Activated naive CD4-positive, alpha-beta T cell treated with anti-CD3 and anti-CD28 coated beads for 36 hours (primary cell): Measurements from ENCODE around the gene MND1. TPM values are rescaled to one million over a fixed set of nuclear protein-coding genes. Genes with fewer than 3 reads are reported as not detected.

ENCODE experiments used
- CTCF ChIA-PET: fragments of 350-600 bp; sonication (Branson Sonifier 250); formaldehyde crosslinking; loops from one replicate; lab custom pipeline; 2021; ENCODE audit warnings: antibody characterized with exemption; lab: Charles Lee
- DNase-seq: peaks from one replicate; pipeline ENCODE4 v3.0.0-alpha.2; 2020
- H3K27ac Mint-ChIP-seq: one replicate; pipeline ENCODE4 v1.8.0; 2021; ENCODE audit warnings: mild to moderate bottlenecking, mixed read lengths
- H3K27me3 Mint-ChIP-seq: one replicate; pipeline ENCODE4 v1.8.0; 2021; ENCODE audit warnings: low read depth, mixed read lengths
- H3K36me3 Mint-ChIP-seq: one replicate; pipeline ENCODE4 v1.8.0; 2021; ENCODE audit warnings: low read depth, mixed read lengths
- H3K4me1 Mint-ChIP-seq: one replicate; pipeline ENCODE4 v1.8.0; 2021; ENCODE audit warnings: low read depth, mixed read lengths
- H3K4me3 Mint-ChIP-seq: one replicate; pipeline ENCODE4 v1.8.0; 2021; ENCODE audit warnings: mild to moderate bottlenecking, moderate library complexity, mixed read lengths
- H3K9me3 Mint-ChIP-seq: one replicate; pipeline ENCODE4 v1.8.0; 2021; ENCODE audit warnings: mixed read lengths
- intact Hi-C: fragments of 100-400 bp; cut with micrococcal nuclease; formaldehyde crosslinking; loops from one replicate; pipeline ENCODE4 v1.15.1; 2023
- total RNA-seq, 2 experiments: library from RNA; stranded (reverse); gene quantifications; one replicate each; pipeline ENCODE4 v1.2.3, GENCODE V29; 2021

The MND1 gene
- total RNA-seq = 10 to 100 TPM; 51.3 to 52.6 TPM

- H3K27me3 Mint-ChIP-seq = peaks cover 2% of the 10 kb centered on the region
- intact Hi-C loops = loop anchor here (1.0 to 5.0 kb wide), 13 partner anchors 13 to 673 kb away; partner anchors contain the start of gene TLR2
- peak; percentile 94 for DNase-seq
- H3K27ac Mint-ChIP-seq = peak within 1 kb of the TSS; percentile 92
- H3K36me3 Mint-ChIP-seq = peaks cover 8% of the 10 kb centered on the region
- no peaks in the 10 kb centered on the region for H3K9me3 Mint-ChIP-seq
- H3K4me3 Mint-ChIP-seq = peak within 1 kb of the TSS; percentile 93
- CTCF ChIA-PET = interaction anchor here (0.6 to 5.2 kb wide), 15 partner anchors 20 to 1147 kb away, joined by 3 to 65 read pairs (median 5); partner anchors contain the start of genes DCHS2 and TMEM131L
- H3K4me1 Mint-ChIP-seq = peaks cover 33% of the 10 kb centered on the region
These were observed at the start of gene MND1 for GRCh38 chr4:153344131-153345011. TSS of gene MND1 (plus strand) at chr4:153344688. CDS start at chr4:153344738, 50 bp downstream.

GRCh38 chr4:153295131-153295755 lies 49.2 kb upstream of the MND1 start:
- Mint-ChIP-seq H3K36me3 (peaks cover 6% of the 10 kb centered on the region), H3K4me3 (no peak overlapping the region), H3K27ac (no peak overlapping the region), H3K27me3 (no peaks in the 10 kb centered on the region), H3K4me1 (peaks cover 4% of the 10 kb centered on the region), H3K9me3 (peaks cover 8% of the 10 kb centered on the region)
- intact Hi-C loops = no loop called here
- DNase-seq = no peak
- CTCF ChIA-PET = interaction anchor here (1.6 kb wide), 1 partner anchor 9 kb away, joined by 5 read pairs; no protein-coding TSS in a partner anchor

GRCh38 chr4:153296040-153296823 lies 48.3 kb upstream of the MND1 start:
- Mint-ChIP-seq H3K27me3 (no peaks in the 10 kb centered on the region), H3K36me3 (peaks cover 9% of the 10 kb centered on the region), H3K4me3 (no peak overlapping the region), H3K27ac (no peak overlapping the region), H3K4me1 (peaks cover 4% of the 10 kb centered on the region), H3K9me3 (peaks cover 11% of the 10 kb centered on the region)
- CTCF ChIA-PET = interaction anchor here (1.6 kb wide), 1 partner anchor 8 kb away, joined by 5 read pairs; no protein-coding TSS in a partner anchor
- intact Hi-C loops = no loop called here
- no peak for DNase-seq

- no peak overlapping the region for H3K4me3 Mint-ChIP-seq
- DNase-seq = no peak
- H3K9me3 Mint-ChIP-seq = peaks cover 11% of the 10 kb centered on the region
- intact Hi-C loops = no loop called here
- H3K27ac Mint-ChIP-seq = no peak overlapping the region
- peaks cover 4% of the 10 kb centered on the region for H3K4me1 Mint-ChIP-seq
- H3K27me3 Mint-ChIP-seq = no peaks in the 10 kb centered on the region
- CTCF ChIA-PET = no interaction called here
- peaks cover 9% of the 10 kb centered on the region for H3K36me3 Mint-ChIP-seq
These were observed 47.4 kb upstream of the MND1 start for GRCh38 chr4:153297116-153297515.

GRCh38 chr4:153310793-153311192 lies 33.7 kb upstream of the MND1 start:
- Mint-ChIP-seq H3K27me3 (no peaks in the 10 kb centered on the region), H3K27ac (no peak overlapping the region), H3K9me3 (no peaks in the 10 kb centered on the region), H3K4me1 (no peaks in the 10 kb centered on the region), H3K4me3 (no peak overlapping the region), H3K36me3 (no peaks in the 10 kb centered on the region)
- intact Hi-C loops = no loop called here
- no peak for DNase-seq
- CTCF ChIA-PET = interaction anchor here (0.6 to 1.6 kb wide), 4 partner anchors 12 to 472 kb away, joined by 3 to 5 read pairs (median 4); no protein-coding TSS in a partner anchor

- no peak overlapping the region for H3K27ac Mint-ChIP-seq
- H3K4me3 Mint-ChIP-seq = no peak overlapping the region
- intact Hi-C loops = no loop called here
- no peak for DNase-seq
- no peaks in the 10 kb centered on the region for H3K36me3 Mint-ChIP-seq
- CTCF ChIA-PET = interaction anchor here (0.7 to 3.1 kb wide), 3 partner anchors 170 to 232 kb away, joined by 3 to 13 read pairs (median 3); no protein-coding TSS in a partner anchor
- no peaks in the 10 kb centered on the region for H3K9me3 Mint-ChIP-seq
- H3K27me3 Mint-ChIP-seq = no peaks in the 10 kb centered on the region
- H3K4me1 Mint-ChIP-seq = no peaks in the 10 kb centered on the region
These were observed 29.6 kb upstream of the MND1 start for GRCh38 chr4:153314915-153315314.

GRCh38 chr4:153318696-153319320 lies 25.7 kb upstream of the MND1 start:
- Mint-ChIP-seq H3K9me3 (no peaks in the 10 kb centered on the region), H3K36me3 (no peaks in the 10 kb centered on the region), H3K27me3 (no peaks in the 10 kb centered on the region), H3K4me3 (no peak overlapping the region), H3K4me1 (no peaks in the 10 kb centered on the region), H3K27ac (no peak overlapping the region)
- intact Hi-C loops = loop anchor here (1.0 to 2.0 kb wide), 4 partner anchors 176 to 472 kb away; no protein-coding TSS in a partner anchor
- peak; percentile 50 for DNase-seq
- CTCF ChIA-PET = interaction anchor here (0.7 to 2.9 kb wide), 20 partner anchors 11 to 509 kb away, joined by 3 to 26 read pairs (median 3); no protein-coding TSS in a partner anchor

GRCh38 chr4:153322791-153323190 lies 21.7 kb upstream of the MND1 start:
- Mint-ChIP-seq H3K4me3 (no peak overlapping the region), H3K36me3 (no peaks in the 10 kb centered on the region)

GRCh38 chr4:153324046-153324445 lies 20.4 kb upstream of the MND1 start:
- intact Hi-C loops = no loop called here
- peaks cover 4% of the 10 kb centered on the region for H3K27me3 Mint-ChIP-seq
- CTCF ChIA-PET = interaction anchor here (0.6 kb wide), 1 partner anchor 248 kb away, joined by 3 read pairs; no protein-coding TSS in a partner anchor

More at GRCh38 chr4:153322791-153323190, 21.7 kb upstream of the MND1 start:
- CTCF ChIA-PET = interaction anchor here (0.6 to 1.3 kb wide), 4 partner anchors 12 to 326 kb away, joined by 3 to 5 read pairs (median 4); no protein-coding TSS in a partner anchor
- no peak for DNase-seq
- no peaks in the 10 kb centered on the region for H3K4me1 Mint-ChIP-seq
- H3K9me3 Mint-ChIP-seq = no peaks in the 10 kb centered on the region
- H3K27me3 Mint-ChIP-seq = peaks cover 4% of the 10 kb centered on the region
- intact Hi-C loops = no loop called here
- no peak overlapping the region for H3K27ac Mint-ChIP-seq

GRCh38 chr4:153325558-153325957 lies 18.9 kb upstream of the MND1 start:
- DNase-seq = no peak
- H3K27me3 Mint-ChIP-seq = peaks cover 4% of the 10 kb centered on the region
- no peak overlapping the region for H3K4me3 Mint-ChIP-seq
- no peak overlapping the region for H3K27ac Mint-ChIP-seq
- intact Hi-C loops = no loop called here
- CTCF ChIA-PET = interaction anchor here (0.7 kb wide), 1 partner anchor 77 kb away, joined by 3 read pairs; no protein-coding TSS in a partner anchor
- H3K36me3 Mint-ChIP-seq = no peaks in the 10 kb centered on the region
- H3K4me1 Mint-ChIP-seq = no peaks in the 10 kb centered on the region
- H3K9me3 Mint-ChIP-seq = no peaks in the 10 kb centered on the region

More at GRCh38 chr4:153324046-153324445, 20.4 kb upstream of the MND1 start:
- no peak overlapping the region for H3K27ac Mint-ChIP-seq
- H3K4me1 Mint-ChIP-seq = no peaks in the 10 kb centered on the region
- H3K4me3 Mint-ChIP-seq = no peak overlapping the region
- H3K9me3 Mint-ChIP-seq = no peaks in the 10 kb centered on the region
- no peak for DNase-seq
- no peaks in the 10 kb centered on the region for H3K36me3 Mint-ChIP-seq

- no peak for DNase-seq
- Mint-ChIP-seq H3K4me3 (no peak overlapping the region), H3K36me3 (no peaks in the 10 kb centered on the region), H3K4me1 (no peaks in the 10 kb centered on the region), H3K9me3 (no peaks in the 10 kb centered on the region), H3K27me3 (peaks cover 4% of the 10 kb centered on the region), H3K27ac (no peak overlapping the region)
- CTCF ChIA-PET = interaction anchor here (0.6 to 0.7 kb wide), 2 partner anchors 11 to 78 kb away, joined by 3 read pairs; no protein-coding TSS in a partner anchor
- intact Hi-C loops = no loop called here
These were observed 18.0 kb upstream of the MND1 start for GRCh38 chr4:153326513-153326912.
